H7 (cell line): ENCODE results near the gene DLST. TPM values are rescaled to one million over a fixed set of nuclear protein-coding genes. Genes with fewer than 3 reads are reported as not detected.

Source experiments
- DNase-seq: peaks from one replicate; pipeline ENCODE4 v3.0.0; 2012
- H3K27me3 ChIP-seq: 2 replicates; pipeline ENCODE4 v1.6.0; 2011; ENCODE audit warnings: mild to moderate bottlenecking, low read length; ENCODE audit not compliant: control insufficient read depth, insufficient read depth
- H3K36me3 ChIP-seq: replicated peaks from 2 replicates; pipeline ENCODE4 v1.5.1; 2011; ENCODE audit warnings: low read length; ENCODE audit not compliant: control insufficient read depth, insufficient read depth
- H3K4me3 ChIP-seq: 2 replicates; pipeline ENCODE4 v1.5.1; 2011; ENCODE audit warnings: low read depth, mild to moderate bottlenecking, control low read depth, low read length, moderate library complexity; ENCODE audit not compliant: insufficient read depth
- total RNA-seq: library from RNA; depleted of rRNA; stranded (reverse); fragments of >200 nt; shearing (Covaris generic); gene quantifications from 2 replicates; pipeline ENCODE4 v1.2.3, GENCODE V29; 2014

Gene DLST
- total RNA-seq, 1 experiment from 2014 or later, result 71.0 TPM

DNA sequence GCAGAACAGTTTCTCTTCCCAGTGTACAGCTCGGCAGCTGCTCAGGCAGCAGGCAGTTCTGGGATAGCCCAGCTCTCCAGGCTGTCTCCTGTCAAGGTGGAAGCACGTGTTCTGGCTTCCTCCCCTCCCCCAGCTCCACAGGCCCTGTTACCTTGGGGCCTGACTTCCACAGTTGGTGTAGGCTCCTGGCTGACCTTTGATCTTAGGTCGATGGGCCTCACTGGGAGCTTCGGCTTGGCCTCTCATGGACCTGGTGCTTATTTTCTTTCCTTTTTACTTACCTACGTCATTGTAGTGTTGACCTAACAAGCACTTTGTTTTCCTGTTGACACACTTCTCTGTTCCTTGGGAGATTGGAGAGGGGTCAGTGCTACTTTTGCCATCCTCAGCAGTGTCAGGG lies 17.0 kb downstream of the DLST start:
- H3K36me3 ChIP-seq, result peaks cover 71% of the 10 kb centered on the region
- no peaks in the 10 kb centered on the region for H3K27me3 ChIP-seq
- no peak for DNase-seq
- no peak overlapping the region for H3K4me3 ChIP-seq

- no peak for DNase-seq
- Histone ChIP-seq H3K36me3 (peaks cover 50% of the 10 kb centered on the region), H3K27me3 (no peaks in the 10 kb centered on the region), H3K4me3 (no peak overlapping the region)
Observed at GRCh38 chr14:74902941-74903705, 21.4 kb downstream of the DLST start.

- peaks cover 33% of the 10 kb centered on the region for H3K36me3 ChIP-seq
- no peak for DNase-seq
- no peak overlapping the region for H3K4me3 ChIP-seq
- H3K27me3 ChIP-seq, result no peaks in the 10 kb centered on the region
Observed at GRCh38 chr14:74904635-74905503, 23.2 kb downstream of the DLST start.

GRCh38 chr14:74905595-74906142 lies 24.0 kb downstream of the DLST start:
- DNase-seq, result peak; percentile 92
- Histone ChIP-seq H3K4me3 (no peak overlapping the region), H3K36me3 (peaks cover 26% of the 10 kb centered on the region), H3K27me3 (no peaks in the 10 kb centered on the region)

GRCh38 chr14:74906925-74907521 lies 25.3 kb downstream of the DLST start:
- Histone ChIP-seq H3K4me3 (no peak overlapping the region), H3K36me3 (peaks cover 15% of the 10 kb centered on the region), H3K27me3 (no peaks in the 10 kb centered on the region)
- peak; percentile 76 for DNase-seq

GRCh38 chr14:74907744-74908143 lies 26.0 kb downstream of the DLST start:
- H3K4me3 ChIP-seq, result no peak overlapping the region
- H3K36me3 ChIP-seq, result peaks cover 10% of the 10 kb centered on the region
- no peaks in the 10 kb centered on the region for H3K27me3 ChIP-seq
- no peak for DNase-seq

DNA sequence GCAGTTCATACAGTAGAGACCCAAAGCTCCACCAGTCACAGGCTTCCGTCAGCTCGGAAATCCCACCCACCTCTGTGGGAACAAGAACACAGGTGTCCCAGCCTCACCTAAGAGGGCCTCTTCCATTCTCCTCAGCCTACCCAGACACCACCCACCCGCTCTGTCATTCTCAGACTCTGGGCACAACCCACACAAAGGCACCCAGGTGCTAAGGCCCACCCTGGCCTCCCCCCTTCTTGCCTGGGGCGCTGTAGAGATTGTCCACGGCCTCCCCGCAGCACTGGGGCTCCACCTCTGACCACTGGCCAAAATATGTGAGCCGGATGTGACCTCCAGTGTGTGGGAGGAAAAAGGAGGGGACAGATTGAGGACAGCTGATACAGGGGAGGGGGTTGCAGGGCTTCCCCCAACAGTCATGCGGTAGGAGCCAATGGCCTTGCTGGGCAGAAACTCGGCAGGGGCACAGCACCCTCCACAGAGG lies 27.2 kb downstream of the DLST start:
- DNase-seq, result peak; percentile 49
- peaks cover 4% of the 10 kb centered on the region for H3K36me3 ChIP-seq
- H3K4me3 ChIP-seq, result no peak overlapping the region
- H3K27me3 ChIP-seq, result no peaks in the 10 kb centered on the region

DNA sequence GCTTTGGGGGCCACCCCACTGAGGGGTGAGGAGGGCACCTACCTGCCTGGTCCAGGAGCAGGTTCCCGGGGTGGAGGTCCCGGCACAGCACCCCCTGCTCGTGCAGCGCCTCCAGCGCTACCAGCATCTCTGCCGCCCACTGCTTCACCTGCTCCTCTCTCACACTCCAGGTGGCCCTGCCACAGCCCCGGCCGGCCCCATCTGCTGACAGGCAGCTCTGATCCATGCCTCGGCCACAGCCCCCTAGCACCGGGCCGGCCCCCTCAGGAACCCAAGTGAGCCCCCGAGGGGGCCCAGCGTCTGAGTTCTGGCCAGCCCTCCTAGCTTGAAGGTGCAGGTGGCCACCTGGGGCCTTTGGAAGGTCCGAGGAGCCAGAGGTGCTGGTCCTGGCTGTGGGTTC lies 27.8 kb downstream of the DLST start:
- H3K36me3 ChIP-seq, result peaks cover 4% of the 10 kb centered on the region
- H3K27me3 ChIP-seq, result no peaks in the 10 kb centered on the region
- no peak overlapping the region for H3K4me3 ChIP-seq
- DNase-seq, result peak; percentile 59

GRCh38 chr14:74909911-74910310 lies 28.2 kb downstream of the DLST start:
- peak; percentile 52 for DNase-seq
- no peaks in the 10 kb centered on the region for H3K27me3 ChIP-seq
- peaks cover 2% of the 10 kb centered on the region for H3K36me3 ChIP-seq
- H3K4me3 ChIP-seq, result no peak overlapping the region

GRCh38 chr14:74910556-74910955 lies 28.8 kb downstream of the DLST start:
- DNase-seq, result peak; percentile 61

DNA sequence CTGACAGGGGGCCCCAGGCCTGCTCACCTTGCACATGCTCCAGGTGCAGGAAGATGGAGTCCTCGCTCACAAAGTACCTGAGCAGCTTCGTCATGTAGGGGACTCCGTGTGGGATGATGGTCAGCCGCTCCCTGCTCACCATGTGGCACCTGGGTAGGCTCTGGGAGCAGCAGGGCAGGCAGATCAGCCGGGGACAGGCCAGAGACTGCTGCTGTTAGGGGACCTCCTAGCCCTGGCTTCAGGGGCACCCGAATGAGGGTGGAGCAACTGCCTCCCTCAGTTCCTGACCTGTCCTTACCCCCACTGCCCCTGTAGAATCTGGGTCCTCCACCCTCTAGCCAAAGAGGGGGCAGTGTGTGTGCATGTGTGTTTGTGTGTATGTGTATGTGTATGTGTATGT lies 29.5 kb downstream of the DLST start:
- peaks cover 2% of the 10 kb centered on the region for H3K36me3 ChIP-seq
- no peaks in the 10 kb centered on the region for H3K27me3 ChIP-seq
- H3K4me3 ChIP-seq, result no peak overlapping the region
- peak; percentile 38 for DNase-seq

More at GRCh38 chr14:74910556-74910955, 28.8 kb downstream of the DLST start:
- no peaks in the 10 kb centered on the region for H3K27me3 ChIP-seq
- H3K36me3 ChIP-seq, result peaks cover 2% of the 10 kb centered on the region
- no peak overlapping the region for H3K4me3 ChIP-seq

GRCh38 chr14:74911704-74912103 lies 30.0 kb downstream of the DLST start:
- peak; percentile 51 for DNase-seq
- no peak overlapping the region for H3K4me3 ChIP-seq
- no peaks in the 10 kb centered on the region; the same call in 1 of the 2 replicates for H3K36me3 ChIP-seq
- H3K27me3 ChIP-seq, result no peaks in the 10 kb centered on the region

DNA sequence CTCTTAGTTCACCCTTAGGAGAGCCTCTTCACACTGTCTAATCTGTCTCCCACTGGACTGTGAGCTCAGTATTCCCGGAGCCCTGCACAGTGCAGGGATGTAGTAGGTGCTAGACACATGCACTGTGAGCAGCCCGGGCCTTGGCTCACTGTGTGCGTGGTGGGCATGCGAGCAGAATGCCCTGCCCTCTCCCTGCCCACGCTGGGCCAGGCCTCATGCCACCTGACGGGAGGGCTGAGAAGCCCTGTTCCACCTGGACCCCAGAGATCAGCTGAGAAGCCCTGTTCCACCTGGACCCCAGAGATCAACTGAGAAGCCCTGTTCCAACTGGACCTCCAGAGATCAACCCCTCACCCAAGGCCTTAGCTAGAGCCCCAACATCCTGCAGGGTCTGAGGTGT lies 30.4 kb downstream of the DLST start:
- H3K4me3 ChIP-seq, result no peak overlapping the region
- no peaks in the 10 kb centered on the region for H3K27me3 ChIP-seq
- no peaks in the 10 kb centered on the region; the same call in 1 of the 2 replicates for H3K36me3 ChIP-seq
- DNase-seq, result peak; percentile 29

DNA sequence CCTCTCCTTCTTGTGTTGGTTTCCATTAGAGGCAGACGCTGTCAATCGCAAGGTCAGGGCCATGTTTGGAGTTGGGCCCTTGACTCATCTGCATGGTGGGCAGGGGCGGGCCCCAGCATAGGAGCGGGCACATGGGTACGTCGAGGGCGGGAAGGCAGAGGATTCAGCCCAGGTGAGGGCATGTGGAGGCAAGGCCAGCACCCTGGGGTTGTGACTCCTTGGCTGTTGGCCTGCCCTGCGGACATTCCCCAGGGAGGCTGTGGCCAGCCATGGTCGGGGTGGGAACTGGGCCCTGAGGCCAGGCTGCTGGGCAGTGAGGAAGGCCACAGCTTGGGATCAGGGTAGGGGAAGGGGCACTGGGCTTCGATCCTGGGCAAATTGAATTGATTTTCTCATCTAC lies 31.1 kb downstream of the DLST start:
- no peak overlapping the region for H3K4me3 ChIP-seq
- no peaks in the 10 kb centered on the region for H3K27me3 ChIP-seq
- peak; percentile 47 for DNase-seq
- H3K36me3 ChIP-seq, result no peaks in the 10 kb centered on the region; the same call in 1 of the 2 replicates
